Aorta (tissue), 5 donors: ENCODE data around the gene ZC3H12D. TPM values are rescaled to one million over a fixed set of nuclear protein-coding genes. Genes with fewer than 3 reads are reported as not detected.

ENCODE experiments used
- ATAC-seq: fragments of 200-7000 bp; cut with Tn5 transposase; one replicate; pipeline ENCODE4 v1.9.1; 2022; ENCODE audit warnings: moderate library complexity; ENCODE audit not compliant: low FRiP score
- DNase-seq, 2 donors: peaks; one replicate each; pipeline ENCODE4 v3.0.0-alpha.2; 2020
- H3K27ac ChIP-seq, 2 donors: one replicate each; pipeline ENCODE4 v1.5.1; 2013; ENCODE audit warnings: low read length in 2 of 2, mild to moderate bottlenecking in 2 of 2, moderate library complexity in 2 of 2, control low read depth in 1 of 2, inconsistent platforms in 1 of 2, low read depth in 1 of 2
- H3K27me3 ChIP-seq, 2 donors: one replicate each; pipeline ENCODE4 v1.6.1; 2013; ENCODE audit warnings: control low read depth in 1 of 2, low read length in 1 of 2, mild to moderate bottlenecking in 1 of 2, moderate library complexity in 1 of 2; ENCODE audit not compliant: insufficient read depth in 2 of 2, control insufficient read depth in 1 of 2
- H3K36me3 ChIP-seq, 2 donors: one replicate each; pipeline ENCODE4 v1.6.1; 2013; ENCODE audit warnings: control low read depth in 1 of 2, low read length in 1 of 2, mild to moderate bottlenecking in 1 of 2; ENCODE audit not compliant: insufficient read depth in 2 of 2, control insufficient read depth in 1 of 2
- H3K4me1 ChIP-seq, 2 donors: one replicate each; pipeline ENCODE4 v1.6.1; 2013; ENCODE audit warnings: low read length in 2 of 2, control low read depth in 1 of 2, mild to moderate bottlenecking in 1 of 2, moderate library complexity in 1 of 2; ENCODE audit not compliant: insufficient read depth in 2 of 2, control insufficient read depth in 1 of 2
- H3K4me3 ChIP-seq, 2 donors: one replicate each; pipeline ENCODE4 v1.5.1; 2013; ENCODE audit warnings: low read length in 2 of 2, control low read depth in 1 of 2, mild to moderate bottlenecking in 1 of 2
- H3K9me3 ChIP-seq: one replicate; pipeline ENCODE4 v1.6.1; 2013; ENCODE audit warnings: mild to moderate bottlenecking, low read length; ENCODE audit not compliant: control insufficient read depth
- WGBS, 2 donors: extraction: QIAGEN DNeasy Blood & Tissue Kit; methylation state at CpG; one replicate each; pipeline ENCODE4 v1.1.7; 2013; 5-methylcytosine and 5-hydroxymethylcytosine counted together
- intact Hi-C, 2 donors: fragments of 100-400 bp; cut with DNase I; formaldehyde crosslinking; loops; one replicate each; pipeline versions ENCODE4 v1.14.2 to v1.15.0; 2022
- polyA plus RNA-seq, 2 donors: library from polyadenylated mRNA; stranded (reverse); fragments of 200-250 nt; gene quantifications; one replicate each; pipeline ENCODE4 v1.2.3, GENCODE V29; 2013
- total RNA-seq, 2 donors: library from RNA; stranded (reverse); fragmentation: NEBNext Ultra II Directional; extraction: Animal tissue kit (Norgen Biotek cat#: 25700); gene quantifications; one replicate each; pipeline ENCODE4 v1.2.1, GENCODE V29; 2021
- donor health status: healthy with polysubstance abuse.
- donor health status: Bipolar disorder and iron deficiency.
- donor health status: DM: no; HTN: no; CAD: no.
- donor health status: DM: no; HTN: no; CAD: no.
- donor health status: DM: yes; HTN: yes; CAD: no.

ZC3H12D gene
- total and polyA plus RNA-seq, 4 donors, result 0.10 to 3.0 (median 1.5) TPM

DNA sequence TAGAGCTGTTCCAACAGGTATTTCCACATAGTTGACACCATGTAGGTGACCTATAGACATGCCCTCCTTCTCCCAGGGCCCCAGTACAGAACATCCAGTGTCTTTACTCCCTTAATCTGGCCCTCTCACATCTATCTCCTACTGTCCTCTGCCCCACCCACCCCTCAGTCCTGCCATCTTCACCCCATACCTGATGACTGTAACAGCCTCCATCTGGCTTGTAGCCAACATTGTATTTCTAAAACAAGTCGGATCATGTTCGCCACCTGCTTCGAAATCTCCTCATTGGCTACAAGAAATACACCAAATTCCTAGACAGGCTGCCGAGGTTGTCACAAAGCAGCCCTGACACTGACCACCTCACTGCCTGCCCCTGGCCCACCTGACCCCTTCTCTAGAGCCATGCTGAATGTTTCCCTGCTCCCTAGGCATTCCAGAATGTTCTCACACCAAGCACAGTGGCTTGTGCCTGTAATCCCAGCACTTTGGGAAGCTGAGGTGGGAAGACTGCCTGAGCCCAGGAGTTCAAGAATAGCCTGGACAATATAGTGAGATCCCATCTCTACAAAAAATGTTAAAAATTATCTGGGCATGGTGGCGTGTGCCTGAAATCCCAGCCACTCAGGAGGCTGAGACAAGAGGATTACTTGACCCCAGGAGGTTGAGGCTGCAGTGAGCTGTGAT is 6.0 kb downstream of the ZC3H12D start:
- no peak for DNase-seq
- WGBS, 2 donors, result 92 to 94% methylated on average over 5 of the region's 5 CpGs
- H3K36me3 ChIP-seq, result no peaks in the 10 kb centered on the region
- H3K4me3 ChIP-seq, result no peak overlapping the region
- H3K9me3 ChIP-seq, result no peaks in the 10 kb centered on the region
- H3K27me3 ChIP-seq, result no peaks in the 10 kb centered on the region
- H3K27ac ChIP-seq, result no peak overlapping the region
- intact Hi-C loops, result no loop called here
- H3K4me1 ChIP-seq, result no peaks in the 10 kb centered on the region
- no peak for ATAC-seq

GRCh38 chr6:149477544-149477943 is 7.3 kb downstream of the ZC3H12D start:
- no peaks in the 10 kb centered on the region for H3K4me1 ChIP-seq
- H3K27me3 ChIP-seq, result no peaks in the 10 kb centered on the region
- no peak overlapping the region for H3K4me3 ChIP-seq
- H3K9me3 ChIP-seq, result no peaks in the 10 kb centered on the region
- ATAC-seq (no peak), DNase-seq (no peak)
- 93 to 94% methylated on average over 5 of the region's 5 CpGs for WGBS, 2 donors
- no peak overlapping the region for H3K27ac ChIP-seq
- no peaks in the 10 kb centered on the region for H3K36me3 ChIP-seq
- intact Hi-C loops, result no loop called here

DNA sequence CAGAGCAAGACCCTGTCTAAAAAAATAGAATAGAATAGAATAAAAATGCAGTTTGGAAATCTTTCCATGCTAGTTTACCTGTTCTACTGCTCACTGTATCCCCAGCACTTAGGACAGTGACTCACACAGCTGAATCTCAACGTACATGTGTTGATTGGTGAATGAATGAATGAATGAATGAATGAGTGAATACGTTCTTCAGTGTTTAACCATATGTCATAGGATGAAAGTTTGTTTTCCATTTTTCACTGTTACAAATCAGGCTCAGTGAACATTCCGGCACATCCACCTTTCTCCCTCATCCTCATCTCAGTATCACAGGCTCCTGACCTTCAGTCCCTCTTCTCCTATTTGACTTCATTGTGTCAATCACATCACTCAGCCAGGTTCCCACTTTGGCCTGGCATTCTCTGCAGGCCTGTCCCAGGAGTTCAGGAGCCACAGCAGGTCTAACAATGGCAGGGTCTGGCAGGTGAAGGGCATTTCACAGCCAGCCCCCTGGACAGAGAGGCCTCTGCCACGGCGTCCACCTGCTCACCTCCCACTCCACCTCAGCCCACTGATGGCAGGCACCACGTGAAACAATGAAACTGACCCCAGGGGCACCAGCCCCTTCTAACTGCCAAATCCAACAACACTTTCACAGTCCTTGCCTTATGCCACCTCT is 7.9 kb downstream of the ZC3H12D start:
- WGBS, 2 donors, result 68 to 71% methylated on average over 6 of the region's 6 CpGs
- no peak for DNase-seq
- ATAC-seq, result no peak
- H3K9me3 ChIP-seq, result no peaks in the 10 kb centered on the region
- H3K4me1 ChIP-seq, result no peaks in the 10 kb centered on the region
- no peak overlapping the region for H3K27ac ChIP-seq
- H3K27me3 ChIP-seq, result no peaks in the 10 kb centered on the region
- H3K36me3 ChIP-seq, result no peaks in the 10 kb centered on the region
- intact Hi-C loops, result no loop called here
- H3K4me3 ChIP-seq, result no peak overlapping the region

DNA sequence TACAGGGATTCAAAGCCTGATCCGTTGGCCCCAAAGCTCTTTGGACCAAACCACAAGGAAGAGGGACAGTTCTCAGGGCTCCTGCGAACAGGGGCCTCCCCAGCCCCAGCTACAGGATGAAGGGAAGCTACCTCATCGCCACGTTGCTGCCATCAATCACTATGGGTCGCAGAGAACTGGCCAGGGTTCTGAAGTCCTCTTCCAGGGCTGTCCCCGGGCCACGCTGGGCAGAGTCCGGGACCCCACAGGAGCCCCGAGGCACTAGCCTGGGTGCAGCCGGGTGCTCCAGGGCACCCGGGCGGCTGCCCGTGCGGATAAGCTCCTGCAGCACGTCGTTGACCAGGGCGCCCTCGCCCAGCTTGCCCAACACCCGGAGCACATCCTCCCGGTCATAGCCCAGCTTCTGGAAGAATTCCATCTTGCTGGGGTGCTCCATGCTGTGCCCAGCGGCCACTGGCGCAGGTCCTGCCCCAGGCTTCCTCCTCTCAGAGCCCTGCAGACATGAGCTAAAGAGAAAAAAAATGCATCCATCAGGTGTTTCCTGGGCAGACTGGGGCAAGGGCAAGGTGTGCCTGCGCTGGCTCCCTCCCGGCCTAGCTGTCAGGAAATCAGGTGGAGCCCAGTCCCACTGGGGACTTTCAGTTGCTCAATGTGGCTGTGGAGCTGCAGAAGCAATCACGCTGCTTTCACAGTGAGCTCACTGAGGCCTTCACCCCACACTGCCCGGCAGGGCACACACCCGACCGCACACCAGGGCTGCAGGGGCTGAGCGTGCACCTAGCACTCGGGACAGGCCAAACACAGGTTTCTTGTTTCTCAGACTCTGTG is 10.5 kb downstream of the ZC3H12D start:
- ATAC-seq, result peak; percentile 19
- H3K4me1 ChIP-seq, result no peaks in the 10 kb centered on the region
- no peak for DNase-seq
- H3K4me3 ChIP-seq, result no peak overlapping the region
- H3K27me3 ChIP-seq, result no peaks in the 10 kb centered on the region
- no peaks in the 10 kb centered on the region for H3K9me3 ChIP-seq
- no peaks in the 10 kb centered on the region for H3K36me3 ChIP-seq
- intact Hi-C loops, result no loop called here
- 86 to 90% methylated on average over 30 of the region's 30 CpGs for WGBS, 2 donors
- H3K27ac ChIP-seq, result no peak overlapping the region

DNA sequence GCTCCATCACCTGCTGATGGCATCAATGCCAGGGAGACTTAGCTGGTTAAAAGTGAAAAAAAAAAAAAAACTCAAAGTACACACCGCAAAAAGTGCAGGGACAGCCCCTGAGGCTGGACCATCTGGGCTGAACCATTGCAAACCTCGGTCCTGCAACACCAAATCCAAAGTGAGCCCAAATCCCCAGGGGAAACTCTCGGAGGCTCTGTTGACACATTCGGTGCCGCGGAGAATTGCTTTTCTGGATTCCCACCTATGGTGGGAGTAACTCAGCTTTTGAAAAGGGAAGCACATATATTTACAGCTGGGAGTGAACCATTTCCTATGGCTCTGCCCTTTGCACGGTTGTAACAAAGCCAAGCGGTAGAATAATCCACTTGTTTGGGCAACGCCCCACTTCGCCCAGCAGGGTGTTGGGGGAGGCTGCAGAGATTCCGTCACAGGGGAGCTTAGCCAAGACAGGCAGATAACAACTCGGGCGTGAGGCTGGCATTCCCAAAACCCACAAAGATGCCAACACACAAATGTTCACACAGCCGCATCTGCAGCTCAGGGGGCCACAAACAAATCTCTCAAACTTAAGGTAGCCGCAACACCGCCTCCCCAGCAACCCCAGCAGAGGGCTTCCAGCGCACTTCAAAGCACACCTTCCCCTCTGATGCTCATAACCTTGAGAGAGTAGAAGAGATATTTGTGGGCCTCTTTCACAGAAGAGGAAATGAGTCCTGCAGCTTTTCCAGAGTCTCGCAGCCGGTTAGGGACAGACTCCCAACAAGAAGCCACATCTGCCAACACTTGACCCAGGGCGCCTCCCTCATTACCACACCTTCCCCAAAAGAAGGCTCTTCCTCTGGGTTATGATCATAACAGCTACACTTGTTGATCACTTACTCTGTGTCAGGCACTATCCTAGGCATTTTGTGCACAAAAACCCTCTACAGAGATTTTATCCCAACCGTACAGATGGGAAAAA is 11.4 kb downstream of the ZC3H12D start:
- H3K27ac ChIP-seq, result no peak overlapping the region
- H3K27me3 ChIP-seq, result no peaks in the 10 kb centered on the region
- no peaks in the 10 kb centered on the region for H3K4me1 ChIP-seq
- DNase-seq (no peak), ATAC-seq (no peak)
- no peak overlapping the region for H3K4me3 ChIP-seq
- no peaks in the 10 kb centered on the region for H3K36me3 ChIP-seq
- intact Hi-C loops, result no loop called here
- no peaks in the 10 kb centered on the region for H3K9me3 ChIP-seq
- WGBS, 2 donors, result 40 to 41% methylated on average over 21 of the region's 21 CpGs

GRCh38 chr6:149472241-149472640 is 12.6 kb downstream of the ZC3H12D start:
- no peaks in the 10 kb centered on the region for H3K9me3 ChIP-seq
- intact Hi-C loops, result no loop called here
- no peaks in the 10 kb centered on the region for H3K27me3 ChIP-seq
- no peak overlapping the region for H3K4me3 ChIP-seq
- DNase-seq (no peak), ATAC-seq (no peak)
- no peaks in the 10 kb centered on the region for H3K4me1 ChIP-seq
- H3K36me3 ChIP-seq, result no peaks in the 10 kb centered on the region
- no peak overlapping the region for H3K27ac ChIP-seq
- 96 to 98% methylated on average over 5 of the region's 5 CpGs for WGBS, 2 donors

DNA sequence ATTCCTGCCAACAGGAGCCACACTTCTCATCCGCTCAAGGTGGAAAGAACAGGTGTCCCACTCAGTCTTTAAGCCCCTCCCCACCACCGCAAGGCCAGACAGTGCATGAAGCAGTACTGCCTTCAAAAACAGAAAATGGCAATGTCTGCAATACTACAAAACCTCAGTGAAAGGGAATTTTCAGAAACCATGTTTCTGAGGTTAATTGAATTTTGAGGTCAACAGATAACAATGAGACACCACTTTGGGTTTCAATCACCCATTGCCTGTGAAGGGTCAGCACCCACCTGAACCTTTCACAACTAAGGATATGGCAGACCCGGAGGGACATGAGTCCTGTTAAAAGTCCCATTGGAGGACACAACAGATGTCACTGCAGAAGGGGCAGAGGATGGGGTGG is 13.0 kb downstream of the ZC3H12D start:
- intact Hi-C loops, result no loop called here
- Histone ChIP-seq H3K4me3 (no peak overlapping the region), H3K4me1 (no peaks in the 10 kb centered on the region), H3K36me3 (no peaks in the 10 kb centered on the region), H3K27me3 (no peaks in the 10 kb centered on the region), H3K9me3 (no peaks in the 10 kb centered on the region), H3K27ac (no peak overlapping the region)
- DNase-seq (no peak), ATAC-seq (no peak)
- WGBS, 2 donors, result 63 to 91% methylated on average over 3 of the region's 3 CpGs

- no peaks in the 10 kb centered on the region for H3K27me3 ChIP-seq
- no peaks in the 10 kb centered on the region for H3K9me3 ChIP-seq
- no peaks in the 10 kb centered on the region for H3K4me1 ChIP-seq
- 89 to 92% methylated on average over 2 of the region's 2 CpGs for WGBS, 2 donors
- H3K4me3 ChIP-seq, result no peak overlapping the region
- no peak for ATAC-seq
- no peak overlapping the region for H3K27ac ChIP-seq
- no peak for DNase-seq
- no peaks in the 10 kb centered on the region for H3K36me3 ChIP-seq
- intact Hi-C loops, result no loop called here
Measured at GRCh38 chr6:149470948-149471347, 13.9 kb downstream of the ZC3H12D start.
